ENCODE data around the gene PER2. TPM values are rescaled to one million over a fixed set of nuclear protein-coding genes. Genes with fewer than 3 reads are reported as not detected.

The PER2 gene
- total RNA-seq, 2 experiments from 2014 or later: 8.4 to 18.6 TPM

GRCh38 chr2:238203094-238203972, 85.1 kb downstream of the PER2 start, which contains the start of gene ILKAP:
Gene ILKAP (minus strand): TSS chr2:238203695. CDS start chr2:238203553, 142 bp downstream.
- ChIA-PET CTCF (ENCODE audit: unreplicated experiment) (no interaction called here), POLR2A (interaction anchor here (0.6 to 1.9 kb wide), 4 partner anchors 10 to 588 kb away, joined by 3 to 7 read pairs (median 6); no protein-coding TSS in a partner anchor)
- Histone ChIP-seq H3K4me2 (ENCODE audit: low read length) (peak within 1 kb of the TSS; percentile 97), H3K27ac (ENCODE audit: low read depth, low read length, poor library complexity, severe bottlenecking) (peak within 1 kb of the TSS; percentile 56), H3K4me1 (ENCODE audit: insufficient read depth, low read length, poor library complexity, severe bottlenecking) (peaks cover 39% of the 10 kb centered on the region), H3K9me2 (ENCODE audit: insufficient read depth, low read length) (no peaks in the 10 kb centered on the region), H2AFZ (ENCODE audit: low read length) (peak within 1 kb of the TSS; percentile 95), H3K36me3 (ENCODE audit: insufficient read depth, low read length) (peaks cover 40% of the 10 kb centered on the region), H4K20me1 (ENCODE audit: insufficient read depth, low read length) (peaks cover 37% of the 10 kb centered on the region), H3K9me3 (ENCODE audit: low read length) (no peaks in the 10 kb centered on the region), H3K79me2 (ENCODE audit: insufficient read depth, low read depth, low read length) (peaks cover 48% of the 10 kb centered on the region), H3K4me3 (ENCODE audit: low read depth, low read length, poor library complexity, severe bottlenecking) (peak within 1 kb of the TSS; percentile 96)
- intact Hi-C loops (cut with micrococcal nuclease; ENCODE audit: unreplicated experiment): no loop called here
- no peak for TF ChIP-seq EZH2phosphoT487 (IDR thresholded peaks at IDR 0.05; ENCODE audit: borderline replicate concordance, low read depth, low read length)
- TF ChIP-seq, protein P1, sequence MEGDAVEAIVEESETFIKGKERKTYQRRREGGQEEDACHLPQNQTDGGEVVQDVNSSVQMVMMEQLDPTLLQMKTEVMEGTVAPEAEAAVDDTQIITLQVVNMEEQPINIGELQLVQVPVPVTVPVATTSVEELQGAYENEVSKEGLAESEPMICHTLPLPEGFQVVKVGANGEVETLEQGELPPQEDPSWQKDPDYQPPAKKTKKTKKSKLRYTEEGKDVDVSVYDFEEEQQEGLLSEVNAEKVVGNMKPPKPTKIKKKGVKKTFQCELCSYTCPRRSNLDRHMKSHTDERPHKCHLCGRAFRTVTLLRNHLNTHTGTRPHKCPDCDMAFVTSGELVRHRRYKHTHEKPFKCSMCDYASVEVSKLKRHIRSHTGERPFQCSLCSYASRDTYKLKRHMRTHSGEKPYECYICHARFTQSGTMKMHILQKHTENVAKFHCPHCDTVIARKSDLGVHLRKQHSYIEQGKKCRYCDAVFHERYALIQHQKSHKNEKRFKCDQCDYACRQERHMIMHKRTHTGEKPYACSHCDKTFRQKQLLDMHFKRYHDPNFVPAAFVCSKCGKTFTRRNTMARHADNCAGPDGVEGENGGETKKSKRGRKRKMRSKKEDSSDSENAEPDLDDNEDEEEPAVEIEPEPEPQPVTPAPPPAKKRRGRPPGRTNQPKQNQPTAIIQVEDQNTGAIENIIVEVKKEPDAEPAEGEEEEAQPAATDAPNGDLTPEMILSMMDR (conservative IDR thresholded peaks at IDR 0.05; ENCODE audit: low read length): no peak
- DNase-seq (ENCODE audit: low spot score): peak; percentile 91
- BruUV-seq (replicated peaks): no TSS peak

DNA sequence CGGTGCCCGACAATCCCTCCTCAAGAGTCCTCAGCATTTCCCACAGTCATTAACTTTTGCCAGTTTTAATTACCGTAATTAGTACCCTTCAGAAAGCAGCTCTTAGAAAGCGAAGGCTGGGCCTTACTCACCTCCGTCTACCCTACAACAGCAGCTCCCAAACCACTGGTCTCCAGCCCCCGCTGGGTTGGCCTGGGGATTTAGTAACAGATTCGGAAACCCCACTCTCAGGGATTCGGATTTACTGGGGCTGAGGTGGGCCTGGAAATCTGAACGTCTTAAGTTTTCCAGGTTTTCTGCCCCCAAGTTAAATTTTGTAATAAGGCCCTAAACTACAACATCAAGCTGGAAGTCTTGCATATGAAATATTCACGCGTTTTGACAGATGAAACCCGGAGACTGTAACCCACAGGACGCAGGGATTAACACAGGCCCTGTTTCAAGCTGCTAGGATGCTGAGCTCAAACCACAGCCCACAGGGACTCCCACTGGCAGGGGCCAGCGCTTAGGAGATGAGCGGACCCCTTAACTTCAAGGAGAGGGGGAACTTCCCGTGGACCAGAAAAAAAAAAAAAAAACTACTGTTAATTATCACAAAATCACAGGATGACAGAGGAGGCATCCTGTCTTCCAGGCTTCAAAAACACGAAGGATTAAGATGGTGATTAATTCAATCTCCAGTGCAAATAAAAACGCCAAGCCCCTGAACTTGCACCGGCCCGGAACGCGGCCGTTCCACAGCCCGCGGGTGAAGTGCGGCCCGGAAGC, 85.9 kb downstream of the PER2 start:
- POLR2A ChIA-PET: interaction anchor here (0.8 to 1.2 kb wide), 2 partner anchors 9 to 94 kb away, joined by 3 to 5 read pairs; no protein-coding TSS in a partner anchor
- H3K4me3 ChIP-seq (ENCODE audit: low read depth, low read length, poor library complexity, severe bottlenecking): peak overlapping the region; percentile 96
- BruUV-seq (replicated peaks): no TSS peak
- H3K9me3 ChIP-seq (ENCODE audit: low read length): no peaks in the 10 kb centered on the region
- H3K4me1 ChIP-seq (ENCODE audit: insufficient read depth, low read length, poor library complexity, severe bottlenecking): peaks cover 39% of the 10 kb centered on the region
- no peaks in the 10 kb centered on the region for H3K9me2 ChIP-seq (ENCODE audit: insufficient read depth, low read length)
- peak overlapping the region; percentile 8; the same call in 1 of the 2 replicates for H2AFZ ChIP-seq (ENCODE audit: low read length)
- H3K4me2 ChIP-seq (ENCODE audit: low read length): peak overlapping the region; percentile 97
- CTCF ChIA-PET (ENCODE audit: unreplicated experiment): interaction anchor here (0.8 kb wide), 1 partner anchor 14 kb away, joined by 3 read pairs; no protein-coding TSS in a partner anchor
- H3K36me3 ChIP-seq (ENCODE audit: insufficient read depth, low read length): peaks cover 42% of the 10 kb centered on the region
- H4K20me1 ChIP-seq (ENCODE audit: insufficient read depth, low read length): peaks cover 42% of the 10 kb centered on the region
- intact Hi-C loops (cut with micrococcal nuclease; ENCODE audit: unreplicated experiment): no loop called here
- peaks cover 56% of the 10 kb centered on the region for H3K79me2 ChIP-seq (ENCODE audit: insufficient read depth, low read depth, low read length)
- peak; percentile 48 for DNase-seq (ENCODE audit: low spot score)
- TF ChIP-seq, protein P1 (conservative IDR thresholded peaks at IDR 0.05; ENCODE audit: low read length): no peak
- peak overlapping the region; percentile 56 for H3K27ac ChIP-seq (ENCODE audit: low read depth, low read length, poor library complexity, severe bottlenecking)

Other genes with a start within 250 kb of the PER2 start
- 39.3 and 41.7 TPM in 2 replicates for gene SCLY, start 227.6 kb downstream of the PER2 start, total RNA-seq (2014; rRNA removed; shearing (Covaris generic))
- gene SCLY, start 227.6 kb downstream of the PER2 start, total RNA-seq (2022): 29.9 and 31.2 TPM in 2 replicates
- 7.6 and 7.7 TPM in 2 replicates for gene ESPNL, start 188.3 kb downstream of the PER2 start, total RNA-seq (2014; rRNA removed; shearing (Covaris generic))
- 3.4 and 5.0 TPM in 2 replicates for gene ESPNL, start 188.3 kb downstream of the PER2 start, total RNA-seq (2022)
- 0.03 and 0.09 TPM in 2 replicates for gene KLHL30, start 149.9 kb downstream of the PER2 start, total RNA-seq (2014; rRNA removed; shearing (Covaris generic))
- 1.7 and 1.9 TPM in 2 replicates for gene KLHL30, start 149.9 kb downstream of the PER2 start, total RNA-seq (2022)
- 7.3 and 8.2 TPM in 2 replicates for gene ERFE, start 129.6 kb downstream of the PER2 start, total RNA-seq (2014; rRNA removed; shearing (Covaris generic))
- 7.6 and 10.2 TPM in 2 replicates for gene ERFE, start 129.6 kb downstream of the PER2 start, total RNA-seq (2022)
- gene ILKAP, start 84.9 kb downstream of the PER2 start, total RNA-seq (2014; rRNA removed; shearing (Covaris generic)): 33.1 and 36.7 TPM in 2 replicates
- 57.3 and 61.8 TPM in 2 replicates for gene ILKAP, start 84.9 kb downstream of the PER2 start, total RNA-seq (2022)
- gene HES6, start 48.6 kb downstream of the PER2 start, total RNA-seq (2014; rRNA removed; shearing (Covaris generic)): 13.1 and 20.5 TPM in 2 replicates
- gene HES6, start 48.6 kb downstream of the PER2 start, total RNA-seq (2022): 10.9 and 13.8 TPM in 2 replicates
- gene TRAF3IP1, start 31.9 kb upstream of the PER2 start, total RNA-seq (2014; rRNA removed; shearing (Covaris generic)): 4.3 and 8.2 TPM in 2 replicates
- gene TRAF3IP1, start 31.9 kb upstream of the PER2 start, total RNA-seq (2022): 12.8 and 13.8 TPM in 2 replicates
- gene ASB1, start 138.3 kb upstream of the PER2 start, total RNA-seq (2014; rRNA removed; shearing (Covaris generic)): 18.0 and 19.4 TPM in 2 replicates
- gene ASB1, start 138.3 kb upstream of the PER2 start, total RNA-seq (2022): 37.7 and 49.6 TPM in 2 replicates